ENCODE results near the gene SMIM38. TPM values are rescaled to one million over a fixed set of nuclear protein-coding genes. Genes with fewer than 3 reads are reported as not detected.

The SMIM38 gene
- total and polyA plus RNA-seq, 2 experiments from 2014 or later: 0.38 TPM; not detected in 1

- Mint-ChIP-seq H3K4me3 (no peak overlapping the region), H3K27ac (no peak overlapping the region)
- ATAC-seq: no peak
Measured at GRCh38 chr11:69127081-69127850, 28.5 kb upstream of the SMIM38 start.

More at GRCh38 chr11:69127081-69127850, 28.5 kb upstream of the SMIM38 start:
- no peak overlapping the region for H3K4me2 ChIP-seq
- H3F3A ChIP-seq (replicated peaks; ENCODE audit: low read depth): no peaks in the 10 kb centered on the region
- peaks cover 24% of the 10 kb centered on the region for H3K9me3 Mint-ChIP-seq
- no peak overlapping the region for H2AFZ ChIP-seq
- H3K36me3 Mint-ChIP-seq (ENCODE audit: low read depth): peaks cover 10% of the 10 kb centered on the region; the same call in 2 of the 3 replicates
- no peak overlapping the region for H3K27ac ChIP-seq (ENCODE audit: low read depth)
- H3K79me2 ChIP-seq (replicated peaks; ENCODE audit: insufficient read depth): no peaks in the 10 kb centered on the region
- H3K4me1 ChIP-seq (ENCODE audit: insufficient read depth): peaks cover 19% of the 10 kb centered on the region; the same call in 1 of the 2 replicates
- no peak for DNase-seq (ENCODE audit: low spot score)
- H3K4me1 Mint-ChIP-seq: peaks cover 22% of the 10 kb centered on the region
- H3K4me3 ChIP-seq: no peak overlapping the region
- H4K20me1 ChIP-seq (replicated peaks; ENCODE audit: insufficient read depth): no peaks in the 10 kb centered on the region
- H3K36me3 ChIP-seq (ENCODE audit: insufficient read depth): no peaks in the 10 kb centered on the region
- H3K27me3 Mint-ChIP-seq (ENCODE audit: insufficient read depth, low read depth, poor library complexity): peaks cover 9% of the 10 kb centered on the region
- H3K9me2 ChIP-seq (ENCODE audit: insufficient read depth): 0 out of 2 replicates have a peak, but pooled peaks cover 4% of the 10 kb centered on the region
- TF ChIP-seq STAT1 (IDR thresholded peaks at IDR 0.05; ENCODE audit: unreplicated experiment) (no peak), CTCF (conservative IDR thresholded peaks at IDR 0.05; ENCODE audit: low read depth in 2 of 2) (no peak), ZNF331 (CRISPR knock-in tag; IDR thresholded peaks at IDR 0.05; ENCODE audit: low read depth) (no peak), NANOG (IDR thresholded peaks at IDR 0.05; ENCODE audit: borderline replicate concordance) (no peak), ETS1 (IDR thresholded peaks at IDR 0.05) (no peak), JUNB (IDR thresholded peaks at IDR 0.05; ENCODE audit: unreplicated experiment) (no peak), POLR2AphosphoS5 (IDR thresholded peaks at IDR 0.05; ENCODE audit: low read depth) (no peak), EZH2 (IDR thresholded peaks at IDR 0.05; ENCODE audit: low read depth, unreplicated experiment) (no peak), CREB1 (CRISPR knock-in tag; IDR thresholded peaks at IDR 0.05; ENCODE audit: low read depth) (no peak)
- TF ChIP-seq, protein P1, sequence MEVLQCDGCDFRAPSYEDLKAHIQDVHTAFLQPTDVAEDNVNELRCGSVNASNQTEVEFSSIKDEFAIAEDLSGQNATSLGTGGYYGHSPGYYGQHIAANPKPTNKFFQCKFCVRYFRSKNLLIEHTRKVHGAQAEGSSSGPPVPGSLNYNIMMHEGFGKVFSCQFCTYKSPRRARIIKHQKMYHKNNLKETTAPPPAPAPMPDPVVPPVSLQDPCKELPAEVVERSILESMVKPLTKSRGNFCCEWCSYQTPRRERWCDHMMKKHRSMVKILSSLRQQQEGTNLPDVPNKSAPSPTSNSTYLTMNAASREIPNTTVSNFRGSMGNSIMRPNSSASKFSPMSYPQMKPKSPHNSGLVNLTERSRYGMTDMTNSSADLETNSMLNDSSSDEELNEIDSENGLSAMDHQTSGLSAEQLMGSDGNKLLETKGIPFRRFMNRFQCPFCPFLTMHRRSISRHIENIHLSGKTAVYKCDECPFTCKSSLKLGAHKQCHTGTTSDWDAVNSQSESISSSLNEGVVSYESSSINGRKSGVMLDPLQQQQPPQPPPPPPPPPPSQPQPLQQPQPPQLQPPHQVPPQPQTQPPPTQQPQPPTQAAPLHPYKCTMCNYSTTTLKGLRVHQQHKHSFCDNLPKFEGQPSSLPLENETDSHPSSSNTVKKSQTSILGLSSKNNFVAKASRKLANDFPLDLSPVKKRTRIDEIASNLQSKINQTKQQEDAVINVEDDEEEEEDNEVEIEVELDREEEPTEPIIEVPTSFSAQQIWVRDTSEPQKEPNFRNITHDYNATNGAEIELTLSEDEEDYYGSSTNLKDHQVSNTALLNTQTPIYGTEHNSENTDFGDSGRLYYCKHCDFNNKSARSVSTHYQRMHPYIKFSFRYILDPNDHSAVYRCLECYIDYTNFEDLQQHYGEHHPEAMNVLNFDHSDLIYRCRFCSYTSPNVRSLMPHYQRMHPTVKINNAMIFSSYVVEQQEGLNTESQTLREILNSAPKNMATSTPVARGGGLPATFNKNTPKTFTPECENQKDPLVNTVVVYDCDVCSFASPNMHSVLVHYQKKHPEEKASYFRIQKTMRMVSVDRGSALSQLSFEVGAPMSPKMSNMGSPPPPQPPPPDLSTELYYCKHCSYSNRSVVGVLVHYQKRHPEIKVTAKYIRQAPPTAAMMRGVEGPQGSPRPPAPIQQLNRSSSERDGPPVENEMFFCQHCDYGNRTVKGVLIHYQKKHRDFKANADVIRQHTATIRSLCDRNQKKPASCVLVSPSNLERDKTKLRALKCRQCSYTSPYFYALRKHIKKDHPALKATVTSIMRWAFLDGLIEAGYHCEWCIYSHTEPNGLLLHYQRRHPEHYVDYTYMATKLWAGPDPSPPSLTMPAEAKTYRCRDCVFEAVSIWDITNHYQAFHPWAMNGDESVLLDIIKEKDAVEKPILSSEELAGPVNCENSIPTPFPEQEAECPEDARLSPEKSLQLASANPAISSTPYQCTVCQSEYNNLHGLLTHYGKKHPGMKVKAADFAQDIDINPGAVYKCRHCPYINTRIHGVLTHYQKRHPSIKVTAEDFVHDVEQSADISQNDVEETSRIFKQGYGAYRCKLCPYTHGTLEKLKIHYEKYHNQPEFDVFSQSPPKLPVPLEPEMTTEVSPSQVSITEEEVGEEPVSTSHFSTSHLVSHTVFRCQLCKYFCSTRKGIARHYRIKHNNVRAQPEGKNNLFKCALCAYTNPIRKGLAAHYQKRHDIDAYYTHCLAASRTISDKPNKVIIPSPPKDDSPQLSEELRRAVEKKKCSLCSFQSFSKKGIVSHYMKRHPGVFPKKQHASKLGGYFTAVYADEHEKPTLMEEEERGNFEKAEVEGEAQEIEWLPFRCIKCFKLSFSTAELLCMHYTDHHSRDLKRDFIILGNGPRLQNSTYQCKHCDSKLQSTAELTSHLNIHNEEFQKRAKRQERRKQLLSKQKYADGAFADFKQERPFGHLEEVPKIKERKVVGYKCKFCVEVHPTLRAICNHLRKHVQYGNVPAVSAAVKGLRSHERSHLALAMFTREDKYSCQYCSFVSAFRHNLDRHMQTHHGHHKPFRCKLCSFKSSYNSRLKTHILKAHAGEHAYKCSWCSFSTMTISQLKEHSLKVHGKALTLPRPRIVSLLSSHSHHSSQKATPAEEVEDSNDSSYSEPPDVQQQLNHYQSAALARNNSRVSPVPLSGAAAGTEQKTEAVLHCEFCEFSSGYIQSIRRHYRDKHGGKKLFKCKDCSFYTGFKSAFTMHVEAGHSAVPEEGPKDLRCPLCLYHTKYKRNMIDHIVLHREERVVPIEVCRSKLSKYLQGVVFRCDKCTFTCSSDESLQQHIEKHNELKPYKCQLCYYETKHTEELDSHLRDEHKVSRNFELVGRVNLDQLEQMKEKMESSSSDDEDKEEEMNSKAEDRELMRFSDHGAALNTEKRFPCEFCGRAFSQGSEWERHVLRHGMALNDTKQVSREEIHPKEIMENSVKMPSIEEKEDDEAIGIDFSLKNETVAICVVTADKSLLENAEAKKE (CRISPR knock-in tag; IDR thresholded peaks at IDR 0.05): no peak
- H3K27me3 ChIP-seq (ENCODE audit: insufficient read depth): no peaks in the 10 kb centered on the region

Measured in GM23338 (cell line).